Measurements from ENCODE around the gene RNF31. TPM values are rescaled to one million over a fixed set of nuclear protein-coding genes. Genes with fewer than 3 reads are reported as not detected.
A peak's percentile ranks its signal among the peaks of the same experiment; 100 is the strongest.

The RNF31 gene
- total RNA-seq, 2 donors from 2014 or later = 31.6 to 41.7 TPM

- intact Hi-C loops (cut with DNase I) = loop anchor here in 1 of 2 donors (5.0 kb wide), 1 partner anchor 33 kb away; the partner anchor contains the start of genes PSME2 and RNF31
Measured at GRCh38 chr14:24114532-24115421, 32.5 kb upstream of the RNF31 start, which contains the start of the genes DCAF11 and NRL. Gene DCAF11 (plus strand): TSS chr14:24114777. CDS start chr14:24115595, 818 bp downstream. Gene NRL (minus strand): TSS chr14:24114949. CDS start chr14:24082848, 32,101 bp downstream.

GRCh38 chr14:24115422-24116127, 31.7 kb upstream of the RNF31 start:
- DNase-seq = no peak
- ATAC-seq = no peak
- intact Hi-C loops (cut with DNase I) = no loop called here

More at GRCh38 chr14:24114532-24115421, 32.5 kb upstream of the RNF31 start, which contains the start of the genes DCAF11 and NRL:
- peak; percentile 94 to 97 for ATAC-seq
- peak; percentile 98 for DNase-seq

DNA sequence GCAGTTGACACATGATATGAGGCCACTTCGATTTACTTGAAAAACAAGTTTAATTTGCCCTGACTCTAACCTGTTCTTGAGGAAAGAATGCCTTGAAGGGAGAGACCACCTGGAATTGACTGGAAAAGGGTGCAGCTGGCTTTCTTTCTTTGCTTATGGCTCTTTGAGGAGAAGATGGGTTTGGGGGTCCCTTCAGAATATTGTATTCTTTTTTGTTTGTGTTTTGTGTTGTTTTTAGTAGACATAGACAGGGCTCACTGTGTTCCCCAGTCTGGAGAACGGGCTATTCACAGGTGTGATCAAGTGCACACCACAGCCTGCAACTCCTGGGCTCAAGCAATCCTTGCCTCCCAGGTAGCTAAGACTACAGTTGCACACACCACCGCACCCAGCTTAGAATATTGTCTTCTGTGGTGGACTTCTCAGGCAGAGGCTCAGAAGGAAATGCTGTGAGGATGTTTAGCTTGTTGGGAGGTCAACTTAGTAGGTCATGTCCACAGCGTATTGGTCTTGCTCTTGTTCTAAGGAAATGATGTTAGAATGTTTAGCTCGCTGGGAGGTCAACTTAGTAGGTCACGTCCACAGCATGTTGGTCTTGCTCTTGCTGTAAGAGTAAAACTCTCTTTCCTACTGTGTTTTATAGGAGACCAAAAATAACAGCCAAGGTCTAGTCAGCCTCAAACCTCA, 31.0 kb upstream of the RNF31 start:
- no peak for DNase-seq
- no peak for ATAC-seq
- intact Hi-C loops (cut with DNase I) = no loop called here

DNA sequence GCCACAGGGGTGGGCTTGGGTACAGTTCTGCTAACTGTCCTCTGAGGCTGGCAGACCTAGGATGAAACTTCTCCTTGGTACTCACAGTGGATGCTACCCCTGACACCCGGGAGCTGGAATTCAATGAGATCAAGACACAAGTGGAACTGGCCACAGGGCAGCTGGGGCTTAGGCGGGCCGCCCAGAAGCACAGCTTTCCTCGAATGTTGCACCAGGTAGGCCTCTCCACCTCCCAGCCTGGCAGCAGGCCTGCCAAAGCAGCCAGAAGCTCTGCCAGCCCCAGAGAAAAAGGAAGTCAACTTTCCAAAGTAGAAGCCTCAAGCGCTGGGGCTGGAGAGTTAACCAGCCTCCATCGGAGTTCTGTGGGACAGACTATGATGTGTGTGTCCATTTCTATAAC, 30.1 kb upstream of the RNF31 start:
- intact Hi-C loops (cut with DNase I) = no loop called here
- DNase-seq (no peak), ATAC-seq (no peak)

GRCh38 chr14:24119691-24120090, 27.6 kb upstream of the RNF31 start:
- ATAC-seq (no peak), DNase-seq (no peak)
- intact Hi-C loops (cut with DNase I) = no loop called here

- intact Hi-C loops (cut with DNase I) = no loop called here
- DNase-seq (no peak), ATAC-seq (no peak)
Measured at GRCh38 chr14:24121210-24121609, 26.1 kb upstream of the RNF31 start.

DNA sequence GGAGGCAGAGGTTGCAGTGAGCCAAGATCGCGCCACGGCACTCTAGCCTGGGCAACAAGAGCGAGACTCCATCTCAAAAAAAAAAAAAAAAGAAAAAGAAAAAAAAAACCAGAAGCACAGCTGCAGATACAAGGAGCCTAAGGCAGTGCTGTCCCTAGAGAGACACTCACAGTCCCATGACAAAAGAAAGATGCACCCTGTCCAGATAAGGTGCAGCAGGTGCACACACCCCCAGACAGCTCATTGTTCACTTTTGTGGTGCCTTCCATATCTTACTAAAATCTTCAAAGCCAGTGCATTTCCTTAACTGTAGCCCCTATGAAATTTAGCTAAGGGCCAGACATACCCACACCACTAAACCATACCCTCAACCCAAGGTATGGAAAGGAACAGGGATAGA, 24.9 kb upstream of the RNF31 start:
- intact Hi-C loops (cut with DNase I) = no loop called here

DNA sequence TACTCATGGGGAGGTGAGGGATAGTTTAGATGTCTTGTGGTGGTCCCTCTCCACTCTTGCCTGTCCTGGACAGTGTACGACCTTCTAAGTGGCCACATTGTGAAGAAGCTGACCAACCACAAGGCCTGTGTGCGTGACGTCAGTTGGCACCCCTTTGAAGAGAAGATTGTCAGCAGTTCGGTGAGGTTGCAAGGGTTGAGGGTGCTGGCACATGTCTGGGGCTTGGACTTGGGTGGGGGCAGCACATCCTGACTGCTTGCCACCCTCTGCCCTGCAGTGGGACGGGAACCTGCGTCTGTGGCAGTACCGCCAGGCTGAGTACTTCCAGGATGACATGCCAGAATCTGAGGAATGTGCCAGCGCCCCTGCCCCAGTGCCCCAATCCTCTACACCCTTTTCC, 24.4 kb upstream of the RNF31 start:
- no peak for DNase-seq
- intact Hi-C loops (cut with DNase I) = no loop called here
- no peak for ATAC-seq

More for the DNA sequence above, 24.9 kb upstream of the RNF31 start:
- ATAC-seq (no peak), DNase-seq (no peak)

- intact Hi-C loops (cut with DNase I) = no loop called here
- DNase-seq = no peak
- ATAC-seq = no peak
Measured at GRCh38 chr14:24123424-24124417, 23.6 kb upstream of the RNF31 start.

DNA sequence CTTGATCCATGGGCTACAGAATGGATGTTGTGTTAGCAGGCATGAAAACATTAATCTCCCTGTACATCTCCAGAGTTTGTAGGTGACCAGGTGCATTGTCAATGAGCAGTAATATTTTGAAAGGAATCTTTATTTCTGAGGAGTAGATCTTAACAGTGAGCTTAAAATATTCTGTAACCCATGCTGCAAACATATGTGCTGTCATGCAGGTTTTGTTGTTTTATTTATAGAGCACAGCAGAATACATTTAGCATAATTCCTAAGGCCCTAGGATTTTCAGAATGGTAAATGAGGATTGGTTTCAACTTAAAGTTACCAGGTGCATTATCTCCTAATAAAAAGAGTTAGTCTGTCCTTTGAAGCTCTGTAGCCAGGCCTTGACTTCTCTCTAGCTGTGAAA, 20.4 kb upstream of the RNF31 start:
- intact Hi-C loops (cut with DNase I) = no loop called here
- DNase-seq = no peak
- no peak for ATAC-seq

DNA sequence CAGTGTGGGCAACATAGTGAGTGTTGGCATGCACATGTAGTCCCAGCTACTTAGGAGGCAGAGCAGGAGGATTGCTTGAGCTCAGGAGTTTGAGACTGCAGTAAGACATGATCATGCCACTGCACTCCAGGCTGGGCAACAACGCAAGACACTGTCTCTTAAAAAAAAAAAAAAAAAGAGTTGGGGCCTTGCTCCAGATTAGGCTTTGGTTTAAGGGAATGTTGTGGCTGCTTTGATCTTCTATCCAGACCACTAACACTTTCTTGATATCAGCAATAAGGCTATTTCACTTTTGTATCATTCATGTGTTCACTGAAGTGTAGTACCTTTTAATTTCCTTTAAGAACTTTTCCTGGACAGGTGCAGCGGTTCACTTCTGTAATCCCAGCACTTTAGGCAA, 19.6 kb upstream of the RNF31 start:
- no peak for ATAC-seq
- DNase-seq = no peak
- intact Hi-C loops (cut with DNase I) = no loop called here

GRCh38 chr14:24129410-24129998, 17.8 kb upstream of the RNF31 start:
- ATAC-seq = no peak
- DNase-seq = no peak
- intact Hi-C loops (cut with DNase I) = no loop called here

GRCh38 chr14:24130380-24130716, 16.9 kb upstream of the RNF31 start, which contains the start of gene FITM1:
Gene FITM1 (plus strand): TSS chr14:24130659. CDS start chr14:24131564, 905 bp downstream.
- intact Hi-C loops (cut with DNase I) = no loop called here
- DNase-seq (no peak), ATAC-seq (no peak)

- intact Hi-C loops (cut with DNase I) = no loop called here
- DNase-seq (peak; percentile 74), ATAC-seq (peak; percentile 62 to 64)
Measured at GRCh38 chr14:24130717-24131548, 16.4 kb upstream of the RNF31 start.

- intact Hi-C loops (cut with DNase I) = no loop called here
- ATAC-seq (peak; percentile 1 to 5), DNase-seq (no peak)
Measured at GRCh38 chr14:24131549-24131966, 15.7 kb upstream of the RNF31 start.

- ATAC-seq (no peak), DNase-seq (no peak)
- intact Hi-C loops (cut with DNase I) = no loop called here
Measured at GRCh38 chr14:24132061-24132685, 15.1 kb upstream of the RNF31 start.

GRCh38 chr14:24132976-24133375, 14.3 kb upstream of the RNF31 start:
- intact Hi-C loops (cut with DNase I) = no loop called here
- ATAC-seq = no peak
- DNase-seq = no peak
